Activated CD8-positive, alpha-beta T cell treated with anti-CD3 and anti-CD28 coated beads for 36 hours (primary cell): Measurements from ENCODE around the gene ADAT1. TPM values are rescaled to one million over a fixed set of nuclear protein-coding genes. Genes with fewer than 3 reads are reported as not detected.

ENCODE experiments used
- ATAC-seq: fragments of 200-7000 bp; cut with Tn5 transposase; one replicate; pipeline ENCODE4 v1.10.0; 2021; ENCODE audit warnings: mild to moderate bottlenecking, moderate library complexity
- CTCF ChIA-PET: fragments of 350-600 bp; sonication (Branson Sonifier 250); formaldehyde crosslinking; loops from one replicate; lab custom pipeline; 2021; ENCODE audit warnings: antibody characterized with exemption; lab: Charles Lee
- POLR2A ChIA-PET: fragments of 350-600 bp; sonication (Branson Sonifier 250); formaldehyde crosslinking; loops from one replicate; lab custom pipeline; 2021; ENCODE audit warnings: antibody characterized with exemption; lab: Charles Lee
- DNase-seq: peaks from one replicate; pipeline ENCODE4 v3.0.0-alpha.2; 2020
- H3K27ac Mint-ChIP-seq: one replicate; pipeline ENCODE4 v1.8.0; 2021; ENCODE audit warnings: mild to moderate bottlenecking, mixed read lengths
- H3K27me3 Mint-ChIP-seq: one replicate; pipeline ENCODE4 v1.8.0; 2021; ENCODE audit warnings: mixed read lengths
- H3K36me3 Mint-ChIP-seq: one replicate; pipeline ENCODE4 v1.8.0; 2021; ENCODE audit warnings: low read depth, mixed read lengths
- H3K4me1 Mint-ChIP-seq: one replicate; pipeline ENCODE4 v1.8.0; 2021; ENCODE audit warnings: low read depth, mixed read lengths
- H3K4me3 Mint-ChIP-seq: one replicate; pipeline ENCODE4 v1.8.0; 2021; ENCODE audit warnings: mild to moderate bottlenecking, moderate library complexity, mixed read lengths
- H3K9me3 Mint-ChIP-seq: one replicate; pipeline ENCODE4 v1.8.0; 2021; ENCODE audit warnings: mixed read lengths
- CTCF ChIP-seq: fragments of 200-600 bp; IDR thresholded peaks from one replicate; pipeline ENCODE4 v1.8.0; 2022; ENCODE audit warnings: antibody characterized with exemption, mild to moderate bottlenecking
- intact Hi-C: fragments of 100-400 bp; cut with micrococcal nuclease; formaldehyde crosslinking; loops from one replicate; pipeline ENCODE4 v1.10.0; 2022
- total RNA-seq, 2 experiments: library from RNA; stranded (reverse); gene quantifications; one replicate each; pipeline ENCODE4 v1.2.3, GENCODE V29; 2021

Gene ADAT1
- total RNA-seq, 2 experiments from 2014 or later, result 41.7 to 43.6 TPM

- ATAC-seq (peak; percentile 97), DNase-seq (peak; percentile 99)
- intact Hi-C loops, result no loop called here
- ChIA-PET POLR2A (interaction anchor here (1.0 to 3.7 kb wide), 4 partner anchors 9 to 92 kb away, joined by 3 to 19 read pairs (median 10); partner anchors contain the start of genes GABARAPL2, KARS1 and TERF2IP), CTCF (interaction anchor here (0.8 to 2.9 kb wide), 4 partner anchors 9 to 92 kb away, joined by 3 to 12 read pairs (median 5); no protein-coding TSS in a partner anchor)
- Mint-ChIP-seq H3K27ac (peak within 1 kb of the TSS; percentile 77), H3K36me3 (no peaks in the 10 kb centered on the region), H3K9me3 (no peaks in the 10 kb centered on the region), H3K4me1 (peaks cover 4% of the 10 kb centered on the region), H3K4me3 (peak within 1 kb of the TSS; percentile 85), H3K27me3 (peaks cover 6% of the 10 kb centered on the region)
- TF ChIP-seq CTCF, result no peak
Observed at GRCh38 chr16:75555707-75556430, 67.2 kb downstream of the ADAT1 start, which contains the start of gene TMEM231. TMEM231 (minus strand) TSS chr16:75556252; CDS start chr16:75556209, 43 bp downstream.

- CTCF ChIA-PET, result interaction anchor here (0.8 to 2.9 kb wide), 5 partner anchors 9 to 92 kb away, joined by 3 to 12 read pairs (median 6); no protein-coding TSS in a partner anchor
- H3K4me3 Mint-ChIP-seq, result peak overlapping the region; percentile 85
- TF ChIP-seq CTCF, result no peak
- POLR2A ChIA-PET, result interaction anchor here (0.7 to 3.7 kb wide), 5 partner anchors 8 to 93 kb away, joined by 3 to 19 read pairs (median 4); partner anchors contain the start of genes GABARAPL2, KARS1 and TERF2IP
- intact Hi-C loops, result no loop called here
- H3K27ac Mint-ChIP-seq, result peak overlapping the region; percentile 67
- no peaks in the 10 kb centered on the region for H3K36me3 Mint-ChIP-seq
- H3K9me3 Mint-ChIP-seq, result no peaks in the 10 kb centered on the region
- peaks cover 6% of the 10 kb centered on the region for H3K27me3 Mint-ChIP-seq
- DNase-seq (peak; percentile 57), ATAC-seq (no peak)
- peaks cover 4% of the 10 kb centered on the region for H3K4me1 Mint-ChIP-seq
Observed at GRCh38 chr16:75555213-75555706, 67.8 kb downstream of the ADAT1 start.

- Mint-ChIP-seq H3K36me3 (no peaks in the 10 kb centered on the region), H3K4me1 (peaks cover 4% of the 10 kb centered on the region), H3K27ac (no peak overlapping the region), H3K27me3 (peaks cover 6% of the 10 kb centered on the region), H3K9me3 (no peaks in the 10 kb centered on the region), H3K4me3 (no peak overlapping the region)
- ATAC-seq (no peak), DNase-seq (no peak)
- intact Hi-C loops, result no loop called here
- ChIA-PET CTCF (interaction anchor here (1.2 to 1.5 kb wide), 3 partner anchors 36 to 211 kb away, joined by 3 to 5 read pairs (median 3); no protein-coding TSS in a partner anchor), POLR2A (interaction anchor here (0.9 kb wide), 1 partner anchor 65 kb away, joined by 3 read pairs; no protein-coding TSS in a partner anchor)
- TF ChIP-seq CTCF, result no peak
Observed at GRCh38 chr16:75552951-75553350, 70.1 kb downstream of the ADAT1 start.

GRCh38 chr16:75550211-75550662 is 72.8 kb downstream of the ADAT1 start:
- POLR2A ChIA-PET, result interaction anchor here (0.8 kb wide), 1 partner anchor 59 kb away, joined by 4 read pairs; no protein-coding TSS in a partner anchor
- Mint-ChIP-seq H3K9me3 (no peaks in the 10 kb centered on the region), H3K27ac (no peak overlapping the region), H3K27me3 (peaks cover 6% of the 10 kb centered on the region), H3K36me3 (no peaks in the 10 kb centered on the region), H3K4me3 (no peak overlapping the region), H3K4me1 (no peaks in the 10 kb centered on the region)
- DNase-seq, result peak; percentile 47
- CTCF ChIA-PET, result interaction anchor here (0.7 to 2.7 kb wide), 9 partner anchors 9 to 446 kb away, joined by 3 to 19 read pairs (median 5); partner anchors contain the start of gene TMEM170A
- peak; percentile 72 for ATAC-seq
- TF ChIP-seq CTCF, result peak; percentile 29
- intact Hi-C loops, result no loop called here

Other genes starting within 250 kb of the ADAT1 start
- gene CFDP1, start 189.8 kb downstream of the ADAT1 start, total RNA-seq, result 10 to 100 TPM; 34.7 to 39.9 TPM
- 10 to 100 TPM; 25.1 to 27.1 TPM for gene TMEM170A, start 158.6 kb downstream of the ADAT1 start, total RNA-seq
- not detected for gene CHST6, start 127.8 kb downstream of the ADAT1 start, total RNA-seq
- not detected for gene CHST5, start 87.2 kb downstream of the ADAT1 start, total RNA-seq
- gene TMEM231, start 67.0 kb downstream of the ADAT1 start, total RNA-seq, result 1 to 10 TPM; 4.9 to 5.1 TPM
- 10 to 100 TPM; 56.3 to 57.4 TPM for gene GABARAPL2, start 56.9 kb downstream of the ADAT1 start, total RNA-seq
- 100 to 1,000 TPM; 320 to 335 TPM for gene KARS1, start 24.4 kb upstream of the ADAT1 start, total RNA-seq
- gene TERF2IP, start 24.5 kb upstream of the ADAT1 start, total RNA-seq, result 10 to 100 TPM; 66.3 to 68.1 TPM
- not detected for gene CPHXL2, start 53.7 kb upstream of the ADAT1 start, total RNA-seq
- not detected for gene DUXB, start 78.2 kb upstream of the ADAT1 start, total RNA-seq
- gene CPHXL, start 103.2 kb upstream of the ADAT1 start, total RNA-seq, result not detected